Activated CD4-positive, alpha-beta T cell treated with anti-CD3 and anti-CD28 coated beads, Interleukin-2, amount 10 ng/mL, durations not matched to agents 24 days and 14 days (primary cell): ENCODE results near the gene RNF213. TPM values are rescaled to one million over a fixed set of nuclear protein-coding genes. Genes with fewer than 3 reads are reported as not detected.

Experiments
- DNase-seq: peaks from one replicate; pipeline ENCODE4 v3.0.0; 2022
- H3K27ac Mint-ChIP-seq: one replicate; pipeline ENCODE4 v1.8.0; 2022; ENCODE audit warnings: mild to moderate bottlenecking, mixed read lengths
- H3K27me3 Mint-ChIP-seq: one replicate; pipeline ENCODE4 v1.8.0; 2022; ENCODE audit warnings: mixed read lengths
- H3K36me3 Mint-ChIP-seq: one replicate; pipeline ENCODE4 v1.8.0; 2022; ENCODE audit warnings: low read depth, mild to moderate bottlenecking, mixed read lengths
- H3K4me1 Mint-ChIP-seq: one replicate; pipeline ENCODE4 v1.8.0; 2021; ENCODE audit warnings: mixed read lengths
- H3K4me3 Mint-ChIP-seq: one replicate; pipeline ENCODE4 v1.8.0; 2022; ENCODE audit warnings: mild to moderate bottlenecking, moderate library complexity, mixed read lengths
- H3K9me3 Mint-ChIP-seq: one replicate; pipeline ENCODE4 v1.8.0; 2021; ENCODE audit warnings: mixed read lengths
- intact Hi-C: fragments of 100-400 bp; cut with micrococcal nuclease; formaldehyde crosslinking; loops from one replicate; pipeline ENCODE4 v1.15.1; 2023
- total RNA-seq: library from RNA; stranded (reverse); gene quantifications from 2 replicates; pipeline ENCODE4 v1.2.3, GENCODE V29; 2022

Gene RNF213
- total RNA-seq, 1 donor from 2014 or later = 264 TPM

- H3K36me3 Mint-ChIP-seq = peaks cover 78% of the 10 kb centered on the region
- no peak overlapping the region for H3K4me3 Mint-ChIP-seq
- H3K4me1 Mint-ChIP-seq = no peaks in the 10 kb centered on the region
- intact Hi-C loops = no loop called here
- no peak for DNase-seq
- no peaks in the 10 kb centered on the region for H3K9me3 Mint-ChIP-seq
- H3K27me3 Mint-ChIP-seq = no peaks in the 10 kb centered on the region
- no peak overlapping the region for H3K27ac Mint-ChIP-seq
These were observed 99.7 kb downstream of the RNF213 start for GRCh38 chr17:80360396-80360795.

DNA sequence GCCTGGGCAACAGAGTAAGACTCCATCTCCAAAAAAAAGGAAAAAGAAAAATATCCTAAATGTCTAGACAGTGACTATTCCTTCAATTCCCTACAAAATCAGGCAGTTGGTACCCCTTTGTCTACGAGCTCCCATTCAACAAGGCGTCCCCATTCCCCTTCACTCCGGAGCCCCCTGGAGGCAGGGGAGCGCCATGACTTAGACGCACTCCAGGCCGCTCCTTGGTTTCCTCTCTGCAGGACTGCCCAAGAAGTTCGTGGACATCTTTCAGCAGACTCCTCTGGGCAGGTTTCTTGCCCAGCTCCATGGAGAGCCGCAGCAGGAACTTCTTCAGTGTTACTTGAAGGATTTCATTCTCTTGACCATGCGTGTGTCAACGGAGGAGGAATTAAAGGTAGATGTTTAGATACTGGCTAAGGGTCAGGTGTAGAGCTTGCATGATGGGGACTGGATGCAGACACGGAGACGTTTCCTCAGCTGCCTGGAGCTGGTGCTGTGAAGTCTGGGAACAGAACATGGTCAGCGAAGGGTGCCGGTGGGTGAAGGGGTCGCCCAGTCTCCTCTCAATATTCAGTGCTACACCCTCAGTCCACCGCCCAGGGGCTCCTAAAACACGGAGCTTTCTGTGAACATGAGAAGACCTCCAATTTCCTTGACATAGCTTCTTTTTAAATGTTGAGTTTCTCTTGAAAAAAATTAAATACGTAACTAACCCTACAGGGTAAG, 101.0 kb downstream of the RNF213 start:
- H3K27ac Mint-ChIP-seq = peak overlapping the region; percentile 15

DNA sequence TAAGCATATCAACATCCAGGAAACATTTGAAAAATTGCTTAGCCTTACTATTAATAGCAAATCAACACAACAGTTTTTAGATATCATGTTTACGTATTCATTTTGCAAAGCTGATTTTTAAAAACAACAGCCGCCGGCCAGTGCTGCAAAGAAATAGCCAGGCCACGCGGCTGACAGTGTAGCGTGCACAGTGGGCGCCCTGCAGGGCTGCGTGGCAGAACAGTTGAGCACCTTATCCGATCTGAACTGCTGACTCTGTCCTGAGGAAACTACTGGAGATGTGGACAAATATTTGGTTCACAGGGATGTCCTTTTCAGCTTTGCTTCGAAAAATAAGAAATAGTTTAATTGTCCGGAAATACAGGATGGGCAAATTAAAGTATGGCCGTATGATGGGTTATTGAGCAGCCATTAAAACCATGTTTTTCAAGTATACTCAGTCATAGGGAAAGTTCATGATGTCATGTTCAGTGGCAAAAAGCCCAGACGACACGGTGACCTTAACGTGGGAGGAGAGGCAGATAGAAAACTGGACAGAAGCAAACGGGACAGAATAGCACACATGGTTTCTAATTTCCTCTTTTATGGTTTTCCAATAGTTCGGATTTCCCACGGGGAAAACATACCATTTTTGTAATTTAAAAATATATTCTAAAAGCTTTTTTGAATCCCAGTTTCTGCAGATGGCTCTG, 101.9 kb downstream of the RNF213 start:
- Mint-ChIP-seq H3K27me3 (no peaks in the 10 kb centered on the region), H3K27ac (peak overlapping the region; percentile 13), H3K4me1 (no peaks in the 10 kb centered on the region), H3K4me3 (no peak overlapping the region), H3K36me3 (peaks cover 83% of the 10 kb centered on the region), H3K9me3 (no peaks in the 10 kb centered on the region)
- no peak for DNase-seq
- intact Hi-C loops = no loop called here

More for the DNA sequence above, 101.0 kb downstream of the RNF213 start:
- peaks cover 80% of the 10 kb centered on the region for H3K36me3 Mint-ChIP-seq
- DNase-seq = peak; percentile 68
- H3K9me3 Mint-ChIP-seq = no peaks in the 10 kb centered on the region
- no peaks in the 10 kb centered on the region for H3K4me1 Mint-ChIP-seq
- H3K27me3 Mint-ChIP-seq = no peaks in the 10 kb centered on the region
- no peak overlapping the region for H3K4me3 Mint-ChIP-seq
- intact Hi-C loops = no loop called here

DNA sequence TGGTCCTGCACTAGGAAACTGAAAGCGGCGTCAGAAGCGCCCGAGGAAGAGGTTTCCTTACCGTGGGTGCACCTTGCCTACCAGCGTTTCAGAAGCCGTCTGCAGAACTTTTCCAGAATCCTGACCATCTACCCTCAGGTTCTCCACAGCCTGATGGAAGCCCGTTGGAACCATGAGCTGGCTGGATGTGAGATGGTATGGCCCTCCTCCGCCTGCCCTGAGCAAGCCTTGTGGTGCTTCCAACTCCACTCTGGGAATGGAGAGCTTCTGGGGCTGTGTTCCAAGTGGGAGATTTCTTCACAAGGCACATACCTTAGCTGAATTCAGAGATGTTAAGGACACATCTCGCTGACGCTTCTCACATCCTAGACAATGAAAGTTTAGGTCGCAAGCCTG, 102.5 kb downstream of the RNF213 start:
- no peaks in the 10 kb centered on the region for H3K9me3 Mint-ChIP-seq
- intact Hi-C loops = no loop called here

DNA sequence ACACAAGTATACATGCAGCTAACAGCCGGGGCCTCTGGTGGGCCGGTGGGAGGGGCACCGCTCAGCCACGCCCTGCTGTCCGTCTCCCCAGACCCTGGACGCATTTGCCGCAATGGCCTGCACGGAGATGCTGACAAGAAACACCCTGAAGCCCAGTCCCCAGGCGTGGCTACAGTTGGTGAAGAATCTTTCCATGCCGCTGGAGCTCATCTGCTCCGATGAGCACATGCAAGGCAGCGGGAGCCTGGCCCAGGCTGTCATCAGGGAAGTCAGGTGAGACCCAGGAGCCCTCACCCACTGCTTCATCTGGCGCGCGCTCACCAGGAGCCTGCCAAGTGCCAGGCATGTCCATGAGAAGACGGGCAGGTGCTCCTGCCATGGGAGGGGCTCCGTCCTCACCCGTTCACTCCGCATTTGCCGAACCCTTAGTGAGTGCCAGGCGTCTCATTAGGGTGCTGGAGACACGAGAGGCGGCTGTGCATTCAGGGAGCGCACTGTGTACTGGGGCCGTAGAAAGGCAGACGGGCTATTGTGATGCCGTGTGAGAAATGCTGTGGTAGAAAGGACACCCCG, 103.0 kb downstream of the RNF213 start:
- H3K27ac Mint-ChIP-seq = no peak overlapping the region
- DNase-seq = no peak
- intact Hi-C loops = no loop called here

More for the DNA sequence above, 102.5 kb downstream of the RNF213 start:
- H3K4me3 Mint-ChIP-seq = no peak overlapping the region
- no peaks in the 10 kb centered on the region for H3K27me3 Mint-ChIP-seq
- peaks cover 84% of the 10 kb centered on the region for H3K36me3 Mint-ChIP-seq
- no peaks in the 10 kb centered on the region for H3K4me1 Mint-ChIP-seq
- DNase-seq = no peak
- H3K27ac Mint-ChIP-seq = no peak overlapping the region

DNA sequence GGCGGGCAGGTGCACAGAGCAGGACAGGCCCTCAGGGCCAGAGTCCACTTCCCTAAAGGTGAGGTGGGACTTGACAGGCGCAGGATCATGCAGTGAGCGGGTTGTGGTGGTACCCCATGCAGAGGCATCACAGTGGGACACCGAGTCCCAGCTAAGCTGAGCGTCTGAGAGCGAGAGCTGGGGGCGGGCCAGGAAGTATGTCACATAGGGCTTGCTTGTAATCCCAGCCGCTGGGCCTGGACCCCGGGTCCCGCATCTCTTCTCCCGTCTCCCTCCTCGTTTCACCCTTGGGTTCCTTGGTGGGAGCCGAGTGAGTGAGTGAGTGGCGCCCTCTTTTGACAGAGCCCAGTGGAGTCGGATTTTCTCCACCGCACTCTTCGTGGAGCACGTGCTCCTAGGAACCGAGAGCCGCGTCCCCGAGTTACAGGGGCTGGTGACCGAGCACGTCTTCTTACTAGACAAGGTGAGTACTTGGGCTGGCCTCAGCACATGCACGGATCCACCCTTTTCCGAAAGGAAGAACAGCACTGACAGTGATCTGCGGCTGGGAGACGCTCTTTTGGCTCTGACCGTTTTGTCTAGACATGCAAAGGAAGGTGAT, 103.5 kb downstream of the RNF213 start:
- Mint-ChIP-seq H3K27ac (no peak overlapping the region), H3K9me3 (no peaks in the 10 kb centered on the region), H3K4me1 (no peaks in the 10 kb centered on the region), H3K27me3 (no peaks in the 10 kb centered on the region), H3K4me3 (no peak overlapping the region), H3K36me3 (peaks cover 82% of the 10 kb centered on the region)
- intact Hi-C loops = no loop called here
- no peak for DNase-seq

More for the DNA sequence above, 103.0 kb downstream of the RNF213 start:
- Mint-ChIP-seq H3K36me3 (peaks cover 81% of the 10 kb centered on the region), H3K4me1 (no peaks in the 10 kb centered on the region), H3K4me3 (no peak overlapping the region), H3K27me3 (no peaks in the 10 kb centered on the region), H3K9me3 (no peaks in the 10 kb centered on the region)

DNA sequence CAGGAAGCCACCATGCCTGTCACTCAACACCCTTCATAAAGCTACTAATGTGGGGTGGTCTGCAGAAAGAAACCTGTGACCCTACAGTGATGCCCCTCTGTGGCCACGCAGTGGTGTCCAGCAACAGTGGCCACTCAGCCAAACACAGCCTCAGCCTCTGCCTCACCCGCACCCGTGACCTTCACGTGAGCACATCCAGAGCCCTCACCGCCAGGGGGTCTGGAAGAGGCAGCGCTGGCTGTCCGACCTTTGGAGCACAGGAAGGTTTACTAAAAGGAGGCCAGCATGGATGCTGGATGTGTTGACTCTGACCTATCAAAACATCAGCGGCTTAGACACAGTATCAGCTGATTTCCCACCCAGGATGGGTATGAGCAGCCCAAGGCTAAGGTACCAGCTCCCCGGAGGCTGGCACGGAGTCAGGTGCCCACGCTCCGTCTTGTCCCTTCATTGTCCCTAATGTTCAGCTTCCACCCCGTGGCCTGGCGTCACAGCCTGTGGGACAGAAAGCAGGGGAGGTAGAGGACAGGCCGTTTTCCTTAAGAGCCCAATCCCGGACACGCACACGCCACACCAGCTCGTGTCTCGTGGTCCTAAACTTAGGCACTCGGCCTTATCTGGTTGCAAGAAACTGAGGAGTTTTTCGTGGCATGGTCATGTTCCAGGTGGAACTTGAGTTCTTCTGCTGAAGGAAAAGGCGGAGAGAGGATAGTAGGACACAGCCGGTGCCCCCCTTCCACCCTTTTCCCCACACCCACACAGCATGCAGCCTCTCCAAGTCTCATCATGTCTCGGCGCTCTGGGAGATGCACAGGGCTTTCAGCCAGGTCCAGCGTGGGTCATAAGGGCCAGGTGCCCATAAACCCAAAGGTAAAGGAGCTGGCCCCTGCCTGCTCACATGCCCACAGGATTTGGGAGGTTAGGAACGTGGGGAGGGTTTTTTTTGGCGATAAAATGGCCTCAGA, 104.6 kb downstream of the RNF213 start:
- DNase-seq = no peak
- Mint-ChIP-seq H3K36me3 (peaks cover 83% of the 10 kb centered on the region), H3K9me3 (no peaks in the 10 kb centered on the region), H3K27ac (no peak overlapping the region), H3K4me3 (no peak overlapping the region), H3K27me3 (no peaks in the 10 kb centered on the region), H3K4me1 (no peaks in the 10 kb centered on the region)
- intact Hi-C loops = no loop called here

DNA sequence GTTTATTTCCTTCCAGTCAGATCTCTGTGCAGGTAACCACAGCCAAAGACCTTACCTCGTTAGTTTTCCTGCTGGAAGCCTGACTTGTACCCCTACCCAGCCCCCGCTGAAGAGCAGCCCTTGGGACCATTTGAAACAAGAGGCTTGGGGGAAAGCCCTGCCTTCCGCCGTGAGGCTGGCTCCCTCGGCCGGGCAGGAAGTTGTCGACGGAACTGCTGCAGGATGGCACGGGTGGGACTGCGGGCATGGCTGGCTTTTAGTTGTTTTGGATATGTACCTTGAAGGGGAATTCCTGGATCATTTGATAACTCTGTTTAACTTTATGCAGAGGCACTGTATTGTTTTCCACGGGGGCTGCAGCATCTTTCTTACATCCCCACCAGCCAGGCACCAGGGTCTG, 105.3 kb downstream of the RNF213 start:
- DNase-seq = no peak
- intact Hi-C loops = no loop called here
- peaks cover 81% of the 10 kb centered on the region for H3K36me3 Mint-ChIP-seq

GRCh38 chr17:80367503-80367902, 106.9 kb downstream of the RNF213 start:
- H3K27me3 Mint-ChIP-seq = no peaks in the 10 kb centered on the region
- no peaks in the 10 kb centered on the region for H3K9me3 Mint-ChIP-seq
- H3K4me3 Mint-ChIP-seq = no peak overlapping the region
- H3K4me1 Mint-ChIP-seq = no peaks in the 10 kb centered on the region
- DNase-seq = no peak
- peaks cover 82% of the 10 kb centered on the region for H3K36me3 Mint-ChIP-seq
- intact Hi-C loops = no loop called here
- H3K27ac Mint-ChIP-seq = no peak overlapping the region

More for the DNA sequence above, 105.3 kb downstream of the RNF213 start:
- no peak overlapping the region for H3K4me3 Mint-ChIP-seq
- H3K9me3 Mint-ChIP-seq = no peaks in the 10 kb centered on the region
- no peaks in the 10 kb centered on the region for H3K27me3 Mint-ChIP-seq
- no peaks in the 10 kb centered on the region for H3K4me1 Mint-ChIP-seq
- no peak overlapping the region for H3K27ac Mint-ChIP-seq

GRCh38 chr17:80371196-80371595, 110.5 kb downstream of the RNF213 start:
- intact Hi-C loops = no loop called here
- peaks cover 82% of the 10 kb centered on the region for H3K36me3 Mint-ChIP-seq
- H3K27ac Mint-ChIP-seq = no peak overlapping the region

GRCh38 chr17:80372456-80372855, 111.8 kb downstream of the RNF213 start:
- Mint-ChIP-seq H3K9me3 (no peaks in the 10 kb centered on the region), H3K27ac (no peak overlapping the region), H3K36me3 (peaks cover 82% of the 10 kb centered on the region), H3K27me3 (no peaks in the 10 kb centered on the region), H3K4me3 (no peak overlapping the region), H3K4me1 (no peaks in the 10 kb centered on the region)
- no peak for DNase-seq
- intact Hi-C loops = no loop called here

More at GRCh38 chr17:80371196-80371595, 110.5 kb downstream of the RNF213 start:
- no peak for DNase-seq
- Mint-ChIP-seq H3K9me3 (no peaks in the 10 kb centered on the region), H3K27me3 (no peaks in the 10 kb centered on the region), H3K4me3 (no peak overlapping the region), H3K4me1 (no peaks in the 10 kb centered on the region)

DNA sequence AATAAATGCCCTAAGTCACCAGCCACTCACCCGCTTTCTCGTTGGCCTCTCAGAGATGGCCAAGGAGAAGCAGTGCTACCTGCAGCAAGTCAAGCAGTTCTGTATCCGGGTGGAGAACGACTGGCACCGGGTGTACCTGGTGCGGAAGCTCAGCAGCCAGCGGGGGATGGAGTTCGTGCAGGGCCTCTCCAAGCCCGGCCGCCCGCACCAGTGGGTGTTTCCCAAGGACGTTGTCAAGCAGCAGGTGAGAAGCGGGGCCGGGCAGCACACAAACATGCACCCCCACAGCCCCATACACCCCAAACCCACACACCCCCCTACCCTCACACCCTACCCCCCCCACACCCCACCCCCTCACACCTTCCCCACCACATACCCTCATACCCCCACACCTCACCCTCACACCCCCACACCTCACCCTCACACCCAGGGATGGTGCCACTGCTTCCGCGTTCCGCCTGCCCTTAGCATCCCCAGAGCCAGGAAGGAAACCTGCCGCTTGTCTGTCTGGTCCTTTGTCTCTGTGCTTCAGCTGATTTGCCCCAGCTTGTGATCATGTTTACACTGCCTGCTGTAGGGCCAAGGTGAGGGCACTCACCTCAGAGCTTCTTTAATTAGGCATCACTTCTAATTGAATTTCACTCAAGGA, 112.4 kb downstream of the RNF213 start:
- DNase-seq = no peak
- Mint-ChIP-seq H3K4me1 (no peaks in the 10 kb centered on the region), H3K4me3 (no peak overlapping the region), H3K9me3 (no peaks in the 10 kb centered on the region), H3K27ac (no peak overlapping the region), H3K36me3 (peaks cover 82% of the 10 kb centered on the region), H3K27me3 (no peaks in the 10 kb centered on the region)
- intact Hi-C loops = no loop called here
